ENCODE measurements around the gene GABBR2.

- no peak for TF ChIP-seq CTCF (conservative IDR thresholded peaks at IDR 0.05; ENCODE audit: low read depth, low read length)
- TF ChIP-seq EZH2 (IDR thresholded peaks at IDR 0.05; ENCODE audit: borderline replicate concordance, low read depth, low read length, poor library complexity, severe bottlenecking): no peak
Observed at GRCh38 chr9:98688710-98689495, 19.8 kb downstream of the GABBR2 start.

All from A673 (cell line).